ENCODE results near the gene CNRIP1. TPM values are rescaled to one million over a fixed set of nuclear protein-coding genes. Genes with fewer than 3 reads are reported as not detected.

Gene CNRIP1
- total RNA-seq, 1 experiment from 2014 or later: 0.84 TPM

DNA sequence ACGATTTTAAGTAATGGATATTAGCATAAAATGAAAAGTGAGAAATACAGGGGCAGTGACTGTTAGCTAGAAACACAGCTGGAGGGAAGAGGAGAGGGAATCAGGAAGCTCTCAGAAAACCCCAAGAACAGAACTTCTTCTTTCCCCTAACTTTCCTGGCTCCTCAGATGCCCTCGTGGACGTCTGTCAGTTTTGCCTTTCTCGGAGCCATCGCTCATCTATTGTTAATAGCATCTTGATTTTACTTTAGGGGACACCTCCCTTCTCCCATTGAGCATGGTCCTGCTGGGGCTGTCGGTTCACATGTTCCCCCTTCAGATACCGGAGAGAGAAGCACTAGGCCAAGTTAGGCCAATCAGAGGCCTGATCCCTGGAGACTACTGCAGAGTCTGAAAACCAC, 43.0 kb upstream of the CNRIP1 start:
- no peaks in the 10 kb centered on the region for H3K36me3 Mint-ChIP-seq (ENCODE audit: insufficient read depth, unreplicated experiment)
- H3K4me1 Mint-ChIP-seq (ENCODE audit: insufficient read depth, unreplicated experiment): no peaks in the 10 kb centered on the region
- DNase-seq (ENCODE audit: unreplicated experiment): no peak
- TF ChIP-seq CTCF (IDR thresholded peaks at IDR 0.05; ENCODE audit: unreplicated experiment): no peak
- no peaks in the 10 kb centered on the region for H3K9me3 Mint-ChIP-seq (ENCODE audit: unreplicated experiment)
- H3K27me3 Mint-ChIP-seq (ENCODE audit: insufficient read depth, unreplicated experiment): no peaks in the 10 kb centered on the region
- H3K4me3 Mint-ChIP-seq (ENCODE audit: unreplicated experiment): no peak overlapping the region
- no TSS peak for BruUV-seq (replicated peaks)
- ChIA-PET POLR2A (no interaction called here), CTCF (no interaction called here)
- intact Hi-C loops (cut with micrococcal nuclease): loop anchor here (1.0 kb wide), 1 partner anchor 79 kb away; no protein-coding TSS in a partner anchor
- no peak overlapping the region for H3K27ac Mint-ChIP-seq (ENCODE audit: low read depth, unreplicated experiment)

GRCh38 chr2:68362069-68362468, 42.3 kb upstream of the CNRIP1 start:
- intact Hi-C loops (cut with micrococcal nuclease): loop anchor here (1.0 kb wide), 1 partner anchor 79 kb away; no protein-coding TSS in a partner anchor
- no TSS peak for BruUV-seq (replicated peaks)
- peak; percentile 68 for DNase-seq (ENCODE audit: unreplicated experiment)
- no peak overlapping the region for H3K4me3 Mint-ChIP-seq (ENCODE audit: unreplicated experiment)
- no peak overlapping the region for H3K27ac Mint-ChIP-seq (ENCODE audit: low read depth, unreplicated experiment)
- peak; percentile 73 for TF ChIP-seq CTCF (IDR thresholded peaks at IDR 0.05; ENCODE audit: unreplicated experiment)
- H3K4me1 Mint-ChIP-seq (ENCODE audit: insufficient read depth, unreplicated experiment): no peaks in the 10 kb centered on the region
- ChIA-PET POLR2A (interaction anchor here (1.1 kb wide), 1 partner anchor 79 kb away, joined by 4 read pairs; no protein-coding TSS in a partner anchor), CTCF (interaction anchor here (3.1 kb wide), 1 partner anchor 80 kb away, joined by 11 read pairs; no protein-coding TSS in a partner anchor)
- H3K9me3 Mint-ChIP-seq (ENCODE audit: unreplicated experiment): no peaks in the 10 kb centered on the region
- H3K27me3 Mint-ChIP-seq (ENCODE audit: insufficient read depth, unreplicated experiment): no peaks in the 10 kb centered on the region
- no peaks in the 10 kb centered on the region for H3K36me3 Mint-ChIP-seq (ENCODE audit: insufficient read depth, unreplicated experiment)

- Mint-ChIP-seq H3K4me3 (ENCODE audit: unreplicated experiment) (no peak overlapping the region), H3K27ac (ENCODE audit: low read depth, unreplicated experiment) (no peak overlapping the region), H3K27me3 (ENCODE audit: insufficient read depth, unreplicated experiment) (no peaks in the 10 kb centered on the region), H3K4me1 (ENCODE audit: insufficient read depth, unreplicated experiment) (no peaks in the 10 kb centered on the region), H3K36me3 (ENCODE audit: insufficient read depth, unreplicated experiment) (no peaks in the 10 kb centered on the region), H3K9me3 (ENCODE audit: unreplicated experiment) (no peaks in the 10 kb centered on the region)
- intact Hi-C loops (cut with micrococcal nuclease): no loop called here
- CTCF ChIA-PET: interaction anchor here (0.5 to 3.1 kb wide), 2 partner anchors 82 to 119 kb away, joined by 4 to 11 read pairs; no protein-coding TSS in a partner anchor
- no peak for TF ChIP-seq CTCF (IDR thresholded peaks at IDR 0.05; ENCODE audit: unreplicated experiment)
- POLR2A ChIA-PET: no interaction called here
- no peak for DNase-seq (ENCODE audit: unreplicated experiment)
- no TSS peak for BruUV-seq (replicated peaks)
These were observed 40.1 kb upstream of the CNRIP1 start for GRCh38 chr2:68359889-68360288.

DNA sequence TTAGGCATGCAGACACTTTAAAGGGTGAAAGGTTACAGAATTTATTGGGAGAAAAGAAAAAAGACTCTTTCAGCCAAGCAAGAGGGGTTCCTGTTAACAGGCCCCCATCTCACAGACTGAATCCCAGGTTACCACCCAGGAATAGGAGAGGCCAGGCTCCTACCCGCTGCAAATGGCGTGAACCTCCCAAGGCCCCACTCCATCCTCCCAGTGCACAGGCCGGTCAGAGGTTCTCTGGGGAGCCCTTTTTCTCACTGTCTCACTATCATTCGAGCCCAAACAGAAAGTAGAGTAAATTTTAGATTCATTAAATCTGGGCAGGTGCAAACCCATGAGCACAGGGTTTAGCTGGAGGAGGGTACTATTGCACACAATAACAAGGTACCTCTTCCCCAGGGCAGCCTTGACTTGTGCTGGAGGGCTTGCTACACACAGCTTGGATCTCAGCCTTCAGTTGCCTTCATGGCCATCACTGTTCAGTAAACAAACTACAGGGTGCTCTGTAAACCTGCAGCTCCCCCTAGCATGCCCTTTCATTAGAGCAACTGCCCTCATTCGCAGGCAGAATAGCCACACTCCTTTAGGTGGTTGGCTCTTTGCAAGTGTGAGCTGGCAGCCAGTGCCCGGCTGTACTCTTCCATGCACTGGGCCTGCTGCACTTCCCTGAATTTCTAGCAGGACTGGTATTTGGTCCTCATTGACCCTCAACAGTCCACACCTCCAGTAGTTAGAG, 38.0 kb upstream of the CNRIP1 start:
- POLR2A ChIA-PET: no interaction called here
- H3K4me1 Mint-ChIP-seq (ENCODE audit: insufficient read depth, unreplicated experiment): no peaks in the 10 kb centered on the region
- no peaks in the 10 kb centered on the region for H3K27me3 Mint-ChIP-seq (ENCODE audit: insufficient read depth, unreplicated experiment)
- H3K4me3 Mint-ChIP-seq (ENCODE audit: unreplicated experiment): no peak overlapping the region
- no peak overlapping the region for H3K27ac Mint-ChIP-seq (ENCODE audit: low read depth, unreplicated experiment)
- intact Hi-C loops (cut with micrococcal nuclease): loop anchor here (1.0 kb wide), 1 partner anchor 235 kb away; no protein-coding TSS in a partner anchor
- CTCF ChIA-PET: interaction anchor here (0.6 to 1.4 kb wide), 6 partner anchors 25 to 1705 kb away, joined by 3 to 7 read pairs (median 3); no protein-coding TSS in a partner anchor
- H3K36me3 Mint-ChIP-seq (ENCODE audit: insufficient read depth, unreplicated experiment): no peaks in the 10 kb centered on the region
- TF ChIP-seq CTCF (IDR thresholded peaks at IDR 0.05; ENCODE audit: unreplicated experiment): peak; percentile 38
- H3K9me3 Mint-ChIP-seq (ENCODE audit: unreplicated experiment): no peaks in the 10 kb centered on the region
- no TSS peak for BruUV-seq (replicated peaks)
- DNase-seq (ENCODE audit: unreplicated experiment): peak; percentile 66
